ENCODE data around the gene FHIT. TPM values are rescaled to one million over a fixed set of nuclear protein-coding genes. Genes with fewer than 3 reads are reported as not detected.

The FHIT gene
- total RNA-seq, 1 donor from 2014 or later = 5.7 TPM

DNA sequence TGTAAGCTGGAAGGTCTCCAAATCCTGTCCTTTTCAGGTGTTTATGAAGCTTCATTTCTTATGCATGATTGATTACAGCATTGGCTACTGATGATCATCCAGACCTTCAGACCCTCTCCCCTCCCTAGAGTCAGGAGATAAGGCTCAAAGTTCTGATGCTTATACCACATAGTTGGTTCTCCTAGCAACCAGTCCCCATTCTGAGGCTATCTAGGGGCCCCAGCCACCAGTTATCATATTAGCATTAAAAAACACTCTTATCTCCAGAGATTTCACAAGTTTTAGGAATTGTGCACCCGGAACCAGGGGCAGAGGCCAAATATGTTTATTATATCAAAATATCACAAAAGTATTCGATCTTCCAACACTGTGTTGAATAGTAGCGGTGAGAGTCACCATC is 953.1 kb downstream of the FHIT start:
- Mint-ChIP-seq H3K9me3 (peaks cover 2% of the 10 kb centered on the region), H3K36me3 (peaks cover 1% of the 10 kb centered on the region), H3K4me3 (no peak overlapping the region), H3K27me3 (ENCODE audit: insufficient read depth, low read depth) (no peaks in the 10 kb centered on the region), H3K4me1 (peaks cover 6% of the 10 kb centered on the region), H3K27ac (no peak overlapping the region)
- no peak overlapping the region for H3K27ac ChIP-seq
- no peak overlapping the region for H2AFZ ChIP-seq (replicated peaks)
- DNase-seq (ENCODE audit: low spot score) = no peak
- no peaks in the 10 kb centered on the region for H3K27me3 ChIP-seq
- H3K4me2 ChIP-seq = no peak overlapping the region
- no peaks in the 10 kb centered on the region for H3K9me3 ChIP-seq (ENCODE audit: low read depth)
- H3K79me2 ChIP-seq (ENCODE audit: low read depth) = no peaks in the 10 kb centered on the region
- H3K36me3 ChIP-seq = no peaks in the 10 kb centered on the region
- no peaks in the 10 kb centered on the region for H4K20me1 ChIP-seq (ENCODE audit: low read depth)
- no peaks in the 10 kb centered on the region for H3F3A ChIP-seq (ENCODE audit: low read depth)
- H3K9ac ChIP-seq = no peak overlapping the region
- TF ChIP-seq EZH2 (IDR thresholded peaks at IDR 0.05) (no peak), EZH2phosphoT487 (IDR thresholded peaks at IDR 0.05) (no peak)
- TF ChIP-seq, protein P1, sequence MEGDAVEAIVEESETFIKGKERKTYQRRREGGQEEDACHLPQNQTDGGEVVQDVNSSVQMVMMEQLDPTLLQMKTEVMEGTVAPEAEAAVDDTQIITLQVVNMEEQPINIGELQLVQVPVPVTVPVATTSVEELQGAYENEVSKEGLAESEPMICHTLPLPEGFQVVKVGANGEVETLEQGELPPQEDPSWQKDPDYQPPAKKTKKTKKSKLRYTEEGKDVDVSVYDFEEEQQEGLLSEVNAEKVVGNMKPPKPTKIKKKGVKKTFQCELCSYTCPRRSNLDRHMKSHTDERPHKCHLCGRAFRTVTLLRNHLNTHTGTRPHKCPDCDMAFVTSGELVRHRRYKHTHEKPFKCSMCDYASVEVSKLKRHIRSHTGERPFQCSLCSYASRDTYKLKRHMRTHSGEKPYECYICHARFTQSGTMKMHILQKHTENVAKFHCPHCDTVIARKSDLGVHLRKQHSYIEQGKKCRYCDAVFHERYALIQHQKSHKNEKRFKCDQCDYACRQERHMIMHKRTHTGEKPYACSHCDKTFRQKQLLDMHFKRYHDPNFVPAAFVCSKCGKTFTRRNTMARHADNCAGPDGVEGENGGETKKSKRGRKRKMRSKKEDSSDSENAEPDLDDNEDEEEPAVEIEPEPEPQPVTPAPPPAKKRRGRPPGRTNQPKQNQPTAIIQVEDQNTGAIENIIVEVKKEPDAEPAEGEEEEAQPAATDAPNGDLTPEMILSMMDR (IDR thresholded peaks at IDR 0.05) = no peak
- no peak overlapping the region for H3K4me3 ChIP-seq
- H3K4me1 ChIP-seq = no peaks in the 10 kb centered on the region

- no peaks in the 10 kb centered on the region for H3K36me3 ChIP-seq
- TF ChIP-seq, protein P1 (IDR thresholded peaks at IDR 0.05) = no peak
- TF ChIP-seq EZH2 (IDR thresholded peaks at IDR 0.05) (no peak), EZH2phosphoT487 (IDR thresholded peaks at IDR 0.05) (no peak)
- Mint-ChIP-seq H3K27me3 (ENCODE audit: insufficient read depth, low read depth) (no peaks in the 10 kb centered on the region), H3K4me1 (peaks cover 8% of the 10 kb centered on the region), H3K9me3 (peaks cover 2% of the 10 kb centered on the region), H3K27ac (no peak overlapping the region), H3K36me3 (no peaks in the 10 kb centered on the region), H3K4me3 (no peak overlapping the region)
- H2AFZ ChIP-seq (replicated peaks) = no peak overlapping the region
- no peak for DNase-seq (ENCODE audit: low spot score)
- H3K27me3 ChIP-seq = no peaks in the 10 kb centered on the region
- no peaks in the 10 kb centered on the region for H3K9me3 ChIP-seq (ENCODE audit: low read depth)
- no peak overlapping the region for H3K4me3 ChIP-seq
- no peak overlapping the region for H3K27ac ChIP-seq
- H3K4me1 ChIP-seq = no peaks in the 10 kb centered on the region
- no peaks in the 10 kb centered on the region for H3K79me2 ChIP-seq (ENCODE audit: low read depth)
- H3K9ac ChIP-seq = no peak overlapping the region
- H3K4me2 ChIP-seq = no peak overlapping the region
- no peaks in the 10 kb centered on the region for H3F3A ChIP-seq (ENCODE audit: low read depth)
- H4K20me1 ChIP-seq (ENCODE audit: low read depth) = no peaks in the 10 kb centered on the region
Observed at GRCh38 chr3:60294181-60294580, 957.1 kb downstream of the FHIT start.

DNA sequence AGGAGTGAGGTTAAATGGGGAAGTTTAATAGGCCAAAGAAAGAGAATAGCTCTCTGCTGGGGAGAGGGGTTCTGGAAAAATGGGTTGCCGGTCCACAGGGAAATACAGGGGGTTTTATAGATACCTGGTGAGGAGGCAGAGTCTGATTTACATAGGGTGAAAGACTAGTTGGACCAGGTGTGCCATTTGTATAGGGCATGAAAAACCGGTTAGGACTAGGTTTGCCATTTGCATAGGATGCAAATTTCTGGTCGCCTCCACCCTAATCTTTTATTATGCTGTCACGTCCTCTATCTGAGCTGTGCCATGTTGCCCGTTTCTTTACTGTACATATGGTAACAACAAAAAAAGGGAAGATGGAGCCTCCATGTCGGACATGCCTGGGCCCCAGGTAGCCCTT is 960.1 kb downstream of the FHIT start:
- peak overlapping the region; percentile 38 for H3K27ac Mint-ChIP-seq
- no peaks in the 10 kb centered on the region for H3K36me3 ChIP-seq
- no peak overlapping the region for H3K9ac ChIP-seq
- no peaks in the 10 kb centered on the region for H3K9me3 ChIP-seq (ENCODE audit: low read depth)
- no peaks in the 10 kb centered on the region for H4K20me1 ChIP-seq (ENCODE audit: low read depth)
- H3K4me1 ChIP-seq = no peaks in the 10 kb centered on the region
- H3K4me1 Mint-ChIP-seq = peaks cover 4% of the 10 kb centered on the region
- no peak overlapping the region for H3K4me3 Mint-ChIP-seq
- H3F3A ChIP-seq (ENCODE audit: low read depth) = no peaks in the 10 kb centered on the region
- H3K9me3 Mint-ChIP-seq = no peaks in the 10 kb centered on the region
- H3K27ac ChIP-seq = no peak overlapping the region
- H3K4me2 ChIP-seq = no peak overlapping the region
- TF ChIP-seq EZH2 (IDR thresholded peaks at IDR 0.05) = no peak
- TF ChIP-seq, protein P1 (IDR thresholded peaks at IDR 0.05) = no peak
- TF ChIP-seq EZH2phosphoT487 (IDR thresholded peaks at IDR 0.05) = no peak
- no peaks in the 10 kb centered on the region for H3K27me3 Mint-ChIP-seq (ENCODE audit: insufficient read depth, low read depth)
- no peaks in the 10 kb centered on the region for H3K79me2 ChIP-seq (ENCODE audit: low read depth)
- H2AFZ ChIP-seq (replicated peaks) = no peak overlapping the region
- no peak for DNase-seq (ENCODE audit: low spot score)
- H3K4me3 ChIP-seq = no peak overlapping the region
- no peaks in the 10 kb centered on the region for H3K36me3 Mint-ChIP-seq
- no peaks in the 10 kb centered on the region for H3K27me3 ChIP-seq

All from neural progenitor cell (in vitro differentiated cells).